GM23338 (cell line): ENCODE measurements around the gene TRIM25. TPM values are rescaled to one million over a fixed set of nuclear protein-coding genes. Genes with fewer than 3 reads are reported as not detected.

ENCODE experiments used
- ATAC-seq: fragments of 200-7000 bp; cut with Tn5 transposase; 3 replicates; pipeline ENCODE4 v1.9.1; 2020
- DNase-seq: peaks from one replicate; pipeline ENCODE4 v3.0.0-alpha.2; 2015; ENCODE audit warnings: low spot score
- H2AFZ ChIP-seq: fragments of 200-600 bp; sonication (generic); 2 replicates; pipeline ENCODE4 v1.8.0; 2016; ENCODE audit warnings: antibody characterized with exemption, mild to moderate bottlenecking, moderate library complexity
- H3F3A ChIP-seq: fragments of 200-600 bp; sonication (generic); replicated peaks from 2 replicates; pipeline ENCODE4 v1.8.0; 2017; ENCODE audit warnings: antibody characterized with exemption, mixed run types, low read depth
- H3K27ac ChIP-seq: fragments of 200-600 bp; sonication (generic); 2 replicates; pipeline ENCODE4 v1.6.1; 2016; ENCODE audit warnings: low read depth
- H3K27me3 ChIP-seq: fragments of 200-600 bp; sonication (generic); 2 replicates; pipeline ENCODE4 v1.8.0; 2016; ENCODE audit warnings: mild to moderate bottlenecking, mixed run types, moderate library complexity; ENCODE audit not compliant: insufficient read depth
- H3K36me3 ChIP-seq: fragments of 200-600 bp; sonication (generic); 2 replicates; pipeline ENCODE4 v1.8.0; 2016; ENCODE audit warnings: mild to moderate bottlenecking; ENCODE audit not compliant: insufficient read depth
- H3K4me1 ChIP-seq: fragments of 200-600 bp; sonication (generic); 2 replicates; pipeline ENCODE4 v1.8.0; 2016; ENCODE audit warnings: mild to moderate bottlenecking, moderate library complexity; ENCODE audit not compliant: insufficient read depth
- H3K4me2 ChIP-seq: fragments of 200-600 bp; sonication (generic); 2 replicates; pipeline ENCODE4 v1.7.1; 2017; ENCODE audit warnings: mixed run types
- H3K4me3 ChIP-seq: fragments of 200-600 bp; sonication (generic); 2 replicates; pipeline ENCODE4 v1.6.1; 2016; ENCODE audit warnings: mixed run types
- H3K79me2 ChIP-seq: fragments of 200-600 bp; sonication (generic); replicated peaks from 2 replicates; pipeline ENCODE4 v1.8.0; 2017; ENCODE audit warnings: mild to moderate bottlenecking; ENCODE audit not compliant: insufficient read depth
- H3K9me2 ChIP-seq: fragments of 200-600 bp; sonication (generic); 2 replicates; pipeline ENCODE4 v1.8.0; 2017; ENCODE audit not compliant: insufficient read depth
- H4K20me1 ChIP-seq: fragments of 200-600 bp; sonication (generic); replicated peaks from 2 replicates; pipeline ENCODE4 v1.8.0; 2017; ENCODE audit warnings: mild to moderate bottlenecking; ENCODE audit not compliant: insufficient read depth
- H3K27ac Mint-ChIP-seq: 2 replicates; pipeline ENCODE4 v1.8.0; 2020; ENCODE audit warnings: inconsistent platforms, mild to moderate bottlenecking, moderate library complexity, mixed read lengths
- H3K27me3 Mint-ChIP-seq: 3 replicates; pipeline ENCODE4 v1.8.0; 2022; ENCODE audit warnings: low read depth, mild to moderate bottlenecking, moderate library complexity, mixed read lengths, inconsistent platforms; ENCODE audit not compliant: insufficient read depth, poor library complexity
- H3K36me3 Mint-ChIP-seq: 3 replicates; pipeline ENCODE4 v1.8.0; 2021; ENCODE audit warnings: low read depth, mild to moderate bottlenecking, inconsistent platforms, moderate library complexity, mixed read lengths
- H3K4me1 Mint-ChIP-seq: 3 replicates; pipeline ENCODE4 v1.8.0; 2020; ENCODE audit warnings: mild to moderate bottlenecking, inconsistent platforms, mixed read lengths
- H3K4me3 Mint-ChIP-seq: 3 replicates; pipeline ENCODE4 v1.8.0; 2021; ENCODE audit warnings: moderate library complexity, mild to moderate bottlenecking, inconsistent platforms, mixed read lengths
- H3K9me3 Mint-ChIP-seq: 3 replicates; pipeline ENCODE4 v1.8.0; 2020; ENCODE audit warnings: moderate library complexity, mild to moderate bottlenecking, inconsistent platforms, mixed read lengths
- CREB1 ChIP-seq: fragments of 250-450 bp; sonication (Bioruptor Pico); IDR thresholded peaks from 2 replicates; pipeline ENCODE4 v1.5.0; 2020; ENCODE audit warnings: low read depth, mild to moderate bottlenecking, moderate library complexity
- EZH2 ChIP-seq: fragments of 200-600 bp; sonication (generic); IDR thresholded peaks from one replicate; pipeline ENCODE4 v1.8.0; 2017; ENCODE audit warnings: antibody characterized with exemption, mild to moderate bottlenecking, low read depth; ENCODE audit not compliant: unreplicated experiment
- STAT1 ChIP-seq: IDR thresholded peaks from one replicate; pipeline ENCODE4 v1.6.1; 2016; ENCODE audit warnings: antibody characterized with exemption; ENCODE audit not compliant: unreplicated experiment
- ZNF114 ChIP-seq: fragments of 250-450 bp; sonication (Bioruptor Pico); IDR thresholded peaks from 2 replicates; pipeline ENCODE4 v1.5.0; 2020; ENCODE audit warnings: mild to moderate bottlenecking, moderate library complexity
- ZNF331 ChIP-seq: fragments of 250-450 bp; sonication (Bioruptor Pico); IDR thresholded peaks from 2 replicates; pipeline ENCODE4 v1.5.0; 2020; ENCODE audit warnings: low read depth, mild to moderate bottlenecking, moderate library complexity
- polyA plus RNA-seq: library from polyadenylated mRNA; unstranded; fragments of >200 nt; fragmentation: Nextera tagmentation; extraction: Ambion mirVana; gene quantifications from 2 replicates; pipeline ENCODE4 v1.2.1, GENCODE V29; 2016
- total RNA-seq: library from RNA; depleted of rRNA; stranded (reverse); fragments of >200 nt; shearing (Covaris generic); gene quantifications from 2 replicates; pipeline ENCODE4 v1.2.3, GENCODE V29; 2014
- TF ChIP-seq, protein P1 (sequence below): IDR thresholded peaks from 2 replicates; pipeline ENCODE4 v1.6.1; 2016; ENCODE audit warnings: antibody characterized with exemption
- TF ChIP-seq, protein P2 (sequence below): fragments of 250-450 bp; sonication (Bioruptor Pico); IDR thresholded peaks from 2 replicates; pipeline ENCODE4 v1.5.0; 2020; ENCODE audit warnings: mild to moderate bottlenecking, moderate library complexity
- TF ChIP-seq, protein P3 (sequence below), 2 experiments: fragments of 200-600 bp in 1 of 2; sonication (generic) in 1 of 2; conservative IDR thresholded peaks; 2 replicates each; pipeline versions ENCODE4 v1.5.1 to v1.6.1; 2016 to 2017; ENCODE audit warnings: antibody characterized with exemption in 2 of 2, low read depth in 2 of 2, mild to moderate bottlenecking in 2 of 2, moderate library complexity in 1 of 2
- TF ChIP-seq, protein P4 (sequence below): IDR thresholded peaks from one replicate; pipeline ENCODE4 v1.6.1; 2018; ENCODE audit warnings: antibody characterized with exemption; ENCODE audit not compliant: unreplicated experiment

The TRIM25 gene
- total and polyA plus RNA-seq, 2 experiments from 2014 or later, result 19.6 to 36.2 TPM

DNA sequence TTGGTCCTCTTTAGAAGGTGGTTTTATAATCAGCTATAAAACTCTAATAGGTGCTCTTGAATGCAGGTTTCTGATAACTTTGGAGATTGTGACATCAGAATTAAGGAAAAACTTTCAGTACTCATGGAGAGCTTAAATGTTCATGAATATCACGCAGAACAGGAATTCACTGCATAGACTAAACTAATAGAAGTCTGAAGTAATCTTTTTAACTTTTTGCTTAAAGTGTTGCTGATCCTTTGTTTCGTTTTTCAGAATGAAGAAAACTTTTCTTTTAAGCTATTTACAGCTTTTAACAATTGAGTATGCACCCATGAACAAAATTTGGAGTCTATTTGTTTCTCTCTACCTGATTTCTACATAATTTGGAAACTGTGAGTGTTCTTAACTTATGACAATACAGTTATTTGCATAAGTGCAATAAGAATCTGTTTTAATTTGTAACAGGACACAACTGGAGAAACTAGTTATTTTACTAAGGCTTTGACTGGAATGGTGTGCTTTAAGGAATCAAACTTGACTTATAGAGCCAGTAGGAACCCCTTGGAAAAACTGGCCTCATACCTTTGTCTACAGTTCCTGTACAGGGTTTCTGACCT is 17.0 kb upstream of the TRIM25 start:
- ATAC-seq (no peak), DNase-seq (peak; percentile 22)
- H3K36me3 Mint-ChIP-seq, result peaks cover 73% of the 10 kb centered on the region
- Histone ChIP-seq H2AFZ (no peak overlapping the region), H3K9me2 (no peaks in the 10 kb centered on the region), H3K4me1 (peaks cover 12% of the 10 kb centered on the region), H3K27me3 (no peaks in the 10 kb centered on the region), H3K27ac (no peak overlapping the region), H3K36me3 (peaks cover 11% of the 10 kb centered on the region), H4K20me1 (no peaks in the 10 kb centered on the region), H3F3A (0 out of 2 replicates have a peak, but pooled peaks cover 2% of the 10 kb centered on the region), H3K79me2 (no peaks in the 10 kb centered on the region), H3K4me3 (no peak overlapping the region), H3K4me2 (no peak overlapping the region)
- H3K9me3 Mint-ChIP-seq, result peaks cover 63% of the 10 kb centered on the region
- TF ChIP-seq STAT1, result no peak
- TF ChIP-seq, protein P1, sequence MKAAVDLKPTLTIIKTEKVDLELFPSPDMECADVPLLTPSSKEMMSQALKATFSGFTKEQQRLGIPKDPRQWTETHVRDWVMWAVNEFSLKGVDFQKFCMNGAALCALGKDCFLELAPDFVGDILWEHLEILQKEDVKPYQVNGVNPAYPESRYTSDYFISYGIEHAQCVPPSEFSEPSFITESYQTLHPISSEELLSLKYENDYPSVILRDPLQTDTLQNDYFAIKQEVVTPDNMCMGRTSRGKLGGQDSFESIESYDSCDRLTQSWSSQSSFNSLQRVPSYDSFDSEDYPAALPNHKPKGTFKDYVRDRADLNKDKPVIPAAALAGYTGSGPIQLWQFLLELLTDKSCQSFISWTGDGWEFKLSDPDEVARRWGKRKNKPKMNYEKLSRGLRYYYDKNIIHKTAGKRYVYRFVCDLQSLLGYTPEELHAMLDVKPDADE, result no peak
- TF ChIP-seq, protein P2, sequence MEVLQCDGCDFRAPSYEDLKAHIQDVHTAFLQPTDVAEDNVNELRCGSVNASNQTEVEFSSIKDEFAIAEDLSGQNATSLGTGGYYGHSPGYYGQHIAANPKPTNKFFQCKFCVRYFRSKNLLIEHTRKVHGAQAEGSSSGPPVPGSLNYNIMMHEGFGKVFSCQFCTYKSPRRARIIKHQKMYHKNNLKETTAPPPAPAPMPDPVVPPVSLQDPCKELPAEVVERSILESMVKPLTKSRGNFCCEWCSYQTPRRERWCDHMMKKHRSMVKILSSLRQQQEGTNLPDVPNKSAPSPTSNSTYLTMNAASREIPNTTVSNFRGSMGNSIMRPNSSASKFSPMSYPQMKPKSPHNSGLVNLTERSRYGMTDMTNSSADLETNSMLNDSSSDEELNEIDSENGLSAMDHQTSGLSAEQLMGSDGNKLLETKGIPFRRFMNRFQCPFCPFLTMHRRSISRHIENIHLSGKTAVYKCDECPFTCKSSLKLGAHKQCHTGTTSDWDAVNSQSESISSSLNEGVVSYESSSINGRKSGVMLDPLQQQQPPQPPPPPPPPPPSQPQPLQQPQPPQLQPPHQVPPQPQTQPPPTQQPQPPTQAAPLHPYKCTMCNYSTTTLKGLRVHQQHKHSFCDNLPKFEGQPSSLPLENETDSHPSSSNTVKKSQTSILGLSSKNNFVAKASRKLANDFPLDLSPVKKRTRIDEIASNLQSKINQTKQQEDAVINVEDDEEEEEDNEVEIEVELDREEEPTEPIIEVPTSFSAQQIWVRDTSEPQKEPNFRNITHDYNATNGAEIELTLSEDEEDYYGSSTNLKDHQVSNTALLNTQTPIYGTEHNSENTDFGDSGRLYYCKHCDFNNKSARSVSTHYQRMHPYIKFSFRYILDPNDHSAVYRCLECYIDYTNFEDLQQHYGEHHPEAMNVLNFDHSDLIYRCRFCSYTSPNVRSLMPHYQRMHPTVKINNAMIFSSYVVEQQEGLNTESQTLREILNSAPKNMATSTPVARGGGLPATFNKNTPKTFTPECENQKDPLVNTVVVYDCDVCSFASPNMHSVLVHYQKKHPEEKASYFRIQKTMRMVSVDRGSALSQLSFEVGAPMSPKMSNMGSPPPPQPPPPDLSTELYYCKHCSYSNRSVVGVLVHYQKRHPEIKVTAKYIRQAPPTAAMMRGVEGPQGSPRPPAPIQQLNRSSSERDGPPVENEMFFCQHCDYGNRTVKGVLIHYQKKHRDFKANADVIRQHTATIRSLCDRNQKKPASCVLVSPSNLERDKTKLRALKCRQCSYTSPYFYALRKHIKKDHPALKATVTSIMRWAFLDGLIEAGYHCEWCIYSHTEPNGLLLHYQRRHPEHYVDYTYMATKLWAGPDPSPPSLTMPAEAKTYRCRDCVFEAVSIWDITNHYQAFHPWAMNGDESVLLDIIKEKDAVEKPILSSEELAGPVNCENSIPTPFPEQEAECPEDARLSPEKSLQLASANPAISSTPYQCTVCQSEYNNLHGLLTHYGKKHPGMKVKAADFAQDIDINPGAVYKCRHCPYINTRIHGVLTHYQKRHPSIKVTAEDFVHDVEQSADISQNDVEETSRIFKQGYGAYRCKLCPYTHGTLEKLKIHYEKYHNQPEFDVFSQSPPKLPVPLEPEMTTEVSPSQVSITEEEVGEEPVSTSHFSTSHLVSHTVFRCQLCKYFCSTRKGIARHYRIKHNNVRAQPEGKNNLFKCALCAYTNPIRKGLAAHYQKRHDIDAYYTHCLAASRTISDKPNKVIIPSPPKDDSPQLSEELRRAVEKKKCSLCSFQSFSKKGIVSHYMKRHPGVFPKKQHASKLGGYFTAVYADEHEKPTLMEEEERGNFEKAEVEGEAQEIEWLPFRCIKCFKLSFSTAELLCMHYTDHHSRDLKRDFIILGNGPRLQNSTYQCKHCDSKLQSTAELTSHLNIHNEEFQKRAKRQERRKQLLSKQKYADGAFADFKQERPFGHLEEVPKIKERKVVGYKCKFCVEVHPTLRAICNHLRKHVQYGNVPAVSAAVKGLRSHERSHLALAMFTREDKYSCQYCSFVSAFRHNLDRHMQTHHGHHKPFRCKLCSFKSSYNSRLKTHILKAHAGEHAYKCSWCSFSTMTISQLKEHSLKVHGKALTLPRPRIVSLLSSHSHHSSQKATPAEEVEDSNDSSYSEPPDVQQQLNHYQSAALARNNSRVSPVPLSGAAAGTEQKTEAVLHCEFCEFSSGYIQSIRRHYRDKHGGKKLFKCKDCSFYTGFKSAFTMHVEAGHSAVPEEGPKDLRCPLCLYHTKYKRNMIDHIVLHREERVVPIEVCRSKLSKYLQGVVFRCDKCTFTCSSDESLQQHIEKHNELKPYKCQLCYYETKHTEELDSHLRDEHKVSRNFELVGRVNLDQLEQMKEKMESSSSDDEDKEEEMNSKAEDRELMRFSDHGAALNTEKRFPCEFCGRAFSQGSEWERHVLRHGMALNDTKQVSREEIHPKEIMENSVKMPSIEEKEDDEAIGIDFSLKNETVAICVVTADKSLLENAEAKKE, result no peak
- no peak for TF ChIP-seq ZNF114 (CRISPR knock-in tag)
- TF ChIP-seq, protein P3, sequence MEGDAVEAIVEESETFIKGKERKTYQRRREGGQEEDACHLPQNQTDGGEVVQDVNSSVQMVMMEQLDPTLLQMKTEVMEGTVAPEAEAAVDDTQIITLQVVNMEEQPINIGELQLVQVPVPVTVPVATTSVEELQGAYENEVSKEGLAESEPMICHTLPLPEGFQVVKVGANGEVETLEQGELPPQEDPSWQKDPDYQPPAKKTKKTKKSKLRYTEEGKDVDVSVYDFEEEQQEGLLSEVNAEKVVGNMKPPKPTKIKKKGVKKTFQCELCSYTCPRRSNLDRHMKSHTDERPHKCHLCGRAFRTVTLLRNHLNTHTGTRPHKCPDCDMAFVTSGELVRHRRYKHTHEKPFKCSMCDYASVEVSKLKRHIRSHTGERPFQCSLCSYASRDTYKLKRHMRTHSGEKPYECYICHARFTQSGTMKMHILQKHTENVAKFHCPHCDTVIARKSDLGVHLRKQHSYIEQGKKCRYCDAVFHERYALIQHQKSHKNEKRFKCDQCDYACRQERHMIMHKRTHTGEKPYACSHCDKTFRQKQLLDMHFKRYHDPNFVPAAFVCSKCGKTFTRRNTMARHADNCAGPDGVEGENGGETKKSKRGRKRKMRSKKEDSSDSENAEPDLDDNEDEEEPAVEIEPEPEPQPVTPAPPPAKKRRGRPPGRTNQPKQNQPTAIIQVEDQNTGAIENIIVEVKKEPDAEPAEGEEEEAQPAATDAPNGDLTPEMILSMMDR (conservative IDR thresholded peaks at IDR 0.05; ENCODE audit: low read depth in 2 of 2), result no peak
- no peak for TF ChIP-seq CREB1 (CRISPR knock-in tag)
- TF ChIP-seq, protein P4, sequence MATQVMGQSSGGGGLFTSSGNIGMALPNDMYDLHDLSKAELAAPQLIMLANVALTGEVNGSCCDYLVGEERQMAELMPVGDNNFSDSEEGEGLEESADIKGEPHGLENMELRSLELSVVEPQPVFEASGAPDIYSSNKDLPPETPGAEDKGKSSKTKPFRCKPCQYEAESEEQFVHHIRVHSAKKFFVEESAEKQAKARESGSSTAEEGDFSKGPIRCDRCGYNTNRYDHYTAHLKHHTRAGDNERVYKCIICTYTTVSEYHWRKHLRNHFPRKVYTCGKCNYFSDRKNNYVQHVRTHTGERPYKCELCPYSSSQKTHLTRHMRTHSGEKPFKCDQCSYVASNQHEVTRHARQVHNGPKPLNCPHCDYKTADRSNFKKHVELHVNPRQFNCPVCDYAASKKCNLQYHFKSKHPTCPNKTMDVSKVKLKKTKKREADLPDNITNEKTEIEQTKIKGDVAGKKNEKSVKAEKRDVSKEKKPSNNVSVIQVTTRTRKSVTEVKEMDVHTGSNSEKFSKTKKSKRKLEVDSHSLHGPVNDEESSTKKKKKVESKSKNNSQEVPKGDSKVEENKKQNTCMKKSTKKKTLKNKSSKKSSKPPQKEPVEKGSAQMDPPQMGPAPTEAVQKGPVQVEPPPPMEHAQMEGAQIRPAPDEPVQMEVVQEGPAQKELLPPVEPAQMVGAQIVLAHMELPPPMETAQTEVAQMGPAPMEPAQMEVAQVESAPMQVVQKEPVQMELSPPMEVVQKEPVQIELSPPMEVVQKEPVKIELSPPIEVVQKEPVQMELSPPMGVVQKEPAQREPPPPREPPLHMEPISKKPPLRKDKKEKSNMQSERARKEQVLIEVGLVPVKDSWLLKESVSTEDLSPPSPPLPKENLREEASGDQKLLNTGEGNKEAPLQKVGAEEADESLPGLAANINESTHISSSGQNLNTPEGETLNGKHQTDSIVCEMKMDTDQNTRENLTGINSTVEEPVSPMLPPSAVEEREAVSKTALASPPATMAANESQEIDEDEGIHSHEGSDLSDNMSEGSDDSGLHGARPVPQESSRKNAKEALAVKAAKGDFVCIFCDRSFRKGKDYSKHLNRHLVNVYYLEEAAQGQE, result no peak
- TF ChIP-seq EZH2, result no peak
- no peak for TF ChIP-seq ZNF331 (CRISPR knock-in tag)
- H3K4me3 Mint-ChIP-seq, result no peak overlapping the region
- H3K27ac Mint-ChIP-seq, result no peak overlapping the region
- peaks cover 4% of the 10 kb centered on the region for H3K27me3 Mint-ChIP-seq
- H3K4me1 Mint-ChIP-seq, result peaks cover 11% of the 10 kb centered on the region
